Activated CD4-positive, alpha-beta memory T cell treated with anti-CD3 and anti-CD28 coated beads for 36 hours (primary cell): Measurements from ENCODE around the gene PPP2R1A. TPM values are rescaled to one million over a fixed set of nuclear protein-coding genes. Genes with fewer than 3 reads are reported as not detected.

ENCODE experiments used
- CTCF ChIA-PET: fragments of 350-600 bp; sonication (Branson Sonifier 250); formaldehyde crosslinking; loops from one replicate; lab custom pipeline; 2021; ENCODE audit warnings: antibody characterized with exemption, inconsistent platforms; lab: Charles Lee
- POLR2A ChIA-PET: fragments of 350-600 bp; sonication (Branson Sonifier 250); formaldehyde crosslinking; loops from one replicate; lab custom pipeline; 2021; ENCODE audit warnings: antibody characterized with exemption; lab: Charles Lee
- DNase-seq: peaks from one replicate; pipeline ENCODE4 v3.0.0-alpha.2; 2020
- H3K27ac Mint-ChIP-seq: one replicate; pipeline ENCODE4 v1.8.0; 2021; ENCODE audit warnings: mixed read lengths
- H3K27me3 Mint-ChIP-seq: one replicate; pipeline ENCODE4 v1.8.0; 2021; ENCODE audit warnings: mixed read lengths
- H3K36me3 Mint-ChIP-seq: one replicate; pipeline ENCODE4 v1.8.0; 2021; ENCODE audit warnings: mixed read lengths
- H3K4me1 Mint-ChIP-seq: one replicate; pipeline ENCODE4 v1.8.0; 2021; ENCODE audit warnings: low read depth, mixed read lengths
- H3K4me3 Mint-ChIP-seq: one replicate; pipeline ENCODE4 v1.8.0; 2021; ENCODE audit warnings: mild to moderate bottlenecking, mixed read lengths
- H3K9me3 Mint-ChIP-seq: one replicate; pipeline ENCODE4 v1.8.0; 2021; ENCODE audit warnings: mixed read lengths
- intact Hi-C: fragments of 100-400 bp; cut with micrococcal nuclease; formaldehyde crosslinking; loops from one replicate; pipeline ENCODE4 v1.15.1; 2023
- total RNA-seq, 2 experiments: library from RNA; stranded (reverse); gene quantifications; one replicate each; pipeline ENCODE4 v1.2.3, GENCODE V29; 2021

The PPP2R1A gene
- total RNA-seq, 2 experiments from 2014 or later = 224 to 229 TPM

- Mint-ChIP-seq H3K36me3 (peaks cover 58% of the 10 kb centered on the region), H3K27me3 (no peaks in the 10 kb centered on the region), H3K27ac (peak overlapping the region; percentile 96), H3K9me3 (no peaks in the 10 kb centered on the region), H3K4me1 (peaks cover 43% of the 10 kb centered on the region), H3K4me3 (peak overlapping the region; percentile 5)
- ChIA-PET CTCF (interaction anchor here (0.7 to 1.6 kb wide), 5 partner anchors 10 to 88 kb away, joined by 3 to 12 read pairs (median 4); partner anchors contain the start of genes PPP2R1A and ZNF616), POLR2A (interaction anchor here (1.1 to 1.4 kb wide), 3 partner anchors 8 to 178 kb away, joined by 3 to 10 read pairs (median 3); partner anchors contain the start of genes PPP2R1A and ZNF432)
- DNase-seq = peak; percentile 27
- intact Hi-C loops = no loop called here
Observed at GRCh38 chr19:52227196-52227940, 37.5 kb downstream of the PPP2R1A start.

GRCh38 chr19:52227980-52228379, 38.1 kb downstream of the PPP2R1A start:
- DNase-seq = no peak
- Mint-ChIP-seq H3K9me3 (no peaks in the 10 kb centered on the region), H3K27me3 (no peaks in the 10 kb centered on the region), H3K36me3 (peaks cover 52% of the 10 kb centered on the region), H3K27ac (peak overlapping the region; percentile 96), H3K4me1 (peaks cover 43% of the 10 kb centered on the region), H3K4me3 (no peak overlapping the region)
- ChIA-PET CTCF (interaction anchor here (0.7 to 1.6 kb wide), 2 partner anchors 9 to 39 kb away, joined by 4 to 5 read pairs; partner anchors contain the start of gene PPP2R1A), POLR2A (no interaction called here)
- intact Hi-C loops = no loop called here

- POLR2A ChIA-PET = no interaction called here
- Mint-ChIP-seq H3K4me1 (peaks cover 43% of the 10 kb centered on the region), H3K9me3 (no peaks in the 10 kb centered on the region), H3K27me3 (no peaks in the 10 kb centered on the region), H3K4me3 (no peak overlapping the region), H3K27ac (peak overlapping the region; percentile 33), H3K36me3 (peaks cover 37% of the 10 kb centered on the region)
- CTCF ChIA-PET = no interaction called here
- DNase-seq = no peak
- intact Hi-C loops = no loop called here
Observed at GRCh38 chr19:52229524-52229923, 39.7 kb downstream of the PPP2R1A start.

DNA sequence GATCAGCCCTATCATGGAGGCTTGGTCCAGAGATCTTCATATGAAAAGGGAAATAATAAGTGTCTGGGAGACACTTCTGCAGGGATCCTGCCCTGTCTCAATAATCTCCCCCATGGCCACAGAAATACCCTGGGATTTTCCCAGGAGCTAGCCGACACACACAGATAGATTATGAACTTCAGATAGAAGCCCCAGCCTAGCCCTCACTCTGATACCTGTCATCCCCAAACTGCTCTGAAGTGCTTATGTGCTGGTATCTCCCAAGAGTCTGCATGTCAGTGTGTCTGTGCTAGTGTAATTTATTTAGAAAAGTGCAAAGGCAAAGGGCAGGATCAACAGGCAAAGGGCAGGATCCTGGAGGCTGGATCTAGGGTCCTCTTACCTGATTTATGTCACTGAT, 40.8 kb downstream of the PPP2R1A start:
- ChIA-PET CTCF (no interaction called here), POLR2A (no interaction called here)
- no peaks in the 10 kb centered on the region for H3K9me3 Mint-ChIP-seq
- intact Hi-C loops = no loop called here
- no peak overlapping the region for H3K4me3 Mint-ChIP-seq
- no peaks in the 10 kb centered on the region for H3K27me3 Mint-ChIP-seq
- peak overlapping the region; percentile 78 for H3K27ac Mint-ChIP-seq
- no peak for DNase-seq
- H3K36me3 Mint-ChIP-seq = peaks cover 30% of the 10 kb centered on the region
- peaks cover 39% of the 10 kb centered on the region for H3K4me1 Mint-ChIP-seq

DNA sequence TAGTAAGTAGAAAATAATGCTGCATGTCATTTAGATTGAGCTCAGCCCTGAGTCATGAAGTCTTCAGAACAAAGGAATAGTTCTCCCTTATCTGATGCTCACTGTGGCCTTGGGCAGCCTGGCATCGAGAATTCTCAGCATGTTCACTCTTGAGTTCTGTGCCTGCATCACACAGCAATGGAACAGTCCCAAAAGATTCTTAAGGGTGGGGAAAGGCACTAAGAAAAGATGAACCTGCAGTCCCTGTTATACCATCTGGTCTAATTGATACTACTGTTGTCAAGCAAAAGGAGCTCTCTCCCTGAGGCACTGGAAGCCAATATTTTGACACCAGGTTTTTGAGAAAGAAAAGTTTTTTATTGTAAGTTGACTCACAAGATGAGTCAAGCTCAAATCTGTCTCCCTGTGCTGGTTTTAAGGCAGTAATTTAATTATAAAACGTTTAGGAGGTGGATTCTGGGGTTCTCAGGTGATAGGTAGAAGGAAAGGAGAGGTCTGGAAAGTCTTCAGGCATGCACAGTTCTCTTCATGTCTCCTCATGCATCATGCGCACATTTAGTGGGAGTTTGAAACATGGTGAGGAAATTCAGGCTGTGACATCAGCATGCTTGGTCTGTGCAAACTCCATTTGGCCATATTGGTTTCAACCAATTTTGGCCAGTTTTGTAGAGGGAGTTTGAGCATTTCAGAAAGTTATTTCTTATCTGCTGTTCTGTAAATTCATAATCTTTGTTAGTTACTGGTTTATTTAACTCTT, 41.5 kb downstream of the PPP2R1A start:
- POLR2A ChIA-PET = no interaction called here
- Mint-ChIP-seq H3K4me1 (peaks cover 33% of the 10 kb centered on the region), H3K27me3 (no peaks in the 10 kb centered on the region), H3K27ac (peak overlapping the region; percentile 78), H3K4me3 (no peak overlapping the region), H3K36me3 (peaks cover 24% of the 10 kb centered on the region), H3K9me3 (no peaks in the 10 kb centered on the region)
- no peak for DNase-seq
- intact Hi-C loops = no loop called here
- CTCF ChIA-PET = no interaction called here

- H3K4me3 Mint-ChIP-seq = no peak overlapping the region
- ChIA-PET POLR2A (no interaction called here), CTCF (no interaction called here)
- peaks cover 16% of the 10 kb centered on the region for H3K4me1 Mint-ChIP-seq
- intact Hi-C loops = no loop called here
- no peak for DNase-seq
- no peaks in the 10 kb centered on the region for H3K27me3 Mint-ChIP-seq
- no peaks in the 10 kb centered on the region for H3K9me3 Mint-ChIP-seq
- H3K36me3 Mint-ChIP-seq = peaks cover 3% of the 10 kb centered on the region
- H3K27ac Mint-ChIP-seq = no peak overlapping the region
Observed at GRCh38 chr19:52234406-52234805, 44.6 kb downstream of the PPP2R1A start.

DNA sequence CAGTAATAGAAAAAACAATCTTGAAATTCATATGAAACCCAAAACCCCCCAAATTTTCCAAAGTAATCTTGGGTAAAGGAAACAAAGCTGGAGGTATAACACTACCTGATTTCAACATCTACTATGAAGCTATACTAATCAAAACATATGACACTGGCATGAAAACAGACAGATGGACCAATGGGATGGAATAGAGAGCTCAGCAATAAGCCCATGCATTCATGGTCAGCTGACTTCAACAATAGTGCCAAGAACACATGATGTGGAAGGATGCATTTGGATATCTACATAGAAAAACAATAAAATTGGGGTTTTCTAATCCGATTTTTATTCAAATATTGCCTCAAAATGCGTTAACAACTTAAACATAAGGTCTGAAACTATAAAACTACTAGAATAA, 47.3 kb downstream of the PPP2R1A start:
- no peaks in the 10 kb centered on the region for H3K4me1 Mint-ChIP-seq

DNA sequence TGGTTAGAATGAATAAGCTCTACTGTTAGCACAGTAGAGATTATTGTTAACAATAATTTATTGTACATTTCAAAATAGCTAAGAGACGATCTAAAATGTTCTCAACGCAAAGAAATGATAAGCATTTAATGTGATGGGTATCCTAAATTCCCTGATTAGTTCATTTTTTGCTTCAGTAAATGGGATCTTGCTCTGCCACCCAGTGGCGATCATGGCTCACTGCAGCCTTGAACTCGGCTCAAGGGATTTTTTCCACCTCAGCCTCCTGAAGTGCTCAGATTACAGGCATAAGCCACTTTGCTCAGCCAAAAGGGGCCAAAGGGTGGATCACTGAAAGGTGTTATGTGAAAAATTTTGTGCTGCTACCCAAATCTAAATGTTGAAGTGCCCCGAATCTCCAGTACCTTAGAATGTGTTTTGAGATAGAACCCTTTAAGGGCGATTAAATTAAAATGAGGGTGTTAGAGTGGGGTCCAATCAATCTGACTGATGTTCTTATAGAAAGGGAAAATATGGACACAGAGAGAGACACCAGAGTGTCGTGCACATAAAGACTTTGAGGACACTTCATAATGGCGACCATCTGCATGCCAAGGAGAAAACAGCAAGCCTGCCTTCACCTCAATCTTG, 48.0 kb downstream of the PPP2R1A start:
- H3K27me3 Mint-ChIP-seq = no peaks in the 10 kb centered on the region
- peak overlapping the region; percentile 5 for H3K4me3 Mint-ChIP-seq
- no peaks in the 10 kb centered on the region for H3K4me1 Mint-ChIP-seq
- CTCF ChIA-PET = interaction anchor here (0.6 to 1.7 kb wide), 23 partner anchors 9 to 1250 kb away, joined by 3 to 21 read pairs (median 4); partner anchors contain the start of genes PPP2R1A and ZNF616
- no peaks in the 10 kb centered on the region for H3K9me3 Mint-ChIP-seq
- no peaks in the 10 kb centered on the region for H3K36me3 Mint-ChIP-seq
- peak; percentile 74 for DNase-seq
- POLR2A ChIA-PET = no interaction called here
- no peak overlapping the region for H3K27ac Mint-ChIP-seq
- intact Hi-C loops = loop anchor here (1.0 kb wide), 1 partner anchor 99 kb away; the partner anchor contains the start of gene ZNF616

More for the DNA sequence above, 47.3 kb downstream of the PPP2R1A start:
- H3K27me3 Mint-ChIP-seq = no peaks in the 10 kb centered on the region
- no peaks in the 10 kb centered on the region for H3K36me3 Mint-ChIP-seq
- intact Hi-C loops = loop anchor here (1.0 kb wide), 1 partner anchor 98 kb away; the partner anchor contains the start of gene ZNF616
- no peak overlapping the region for H3K4me3 Mint-ChIP-seq
- H3K9me3 Mint-ChIP-seq = no peaks in the 10 kb centered on the region
- no peak for DNase-seq
- H3K27ac Mint-ChIP-seq = no peak overlapping the region
- ChIA-PET POLR2A (no interaction called here), CTCF (interaction anchor here (0.6 to 1.7 kb wide), 24 partner anchors 9 to 1251 kb away, joined by 3 to 21 read pairs (median 4); partner anchors contain the start of genes PPP2R1A and ZNF616)

DNA sequence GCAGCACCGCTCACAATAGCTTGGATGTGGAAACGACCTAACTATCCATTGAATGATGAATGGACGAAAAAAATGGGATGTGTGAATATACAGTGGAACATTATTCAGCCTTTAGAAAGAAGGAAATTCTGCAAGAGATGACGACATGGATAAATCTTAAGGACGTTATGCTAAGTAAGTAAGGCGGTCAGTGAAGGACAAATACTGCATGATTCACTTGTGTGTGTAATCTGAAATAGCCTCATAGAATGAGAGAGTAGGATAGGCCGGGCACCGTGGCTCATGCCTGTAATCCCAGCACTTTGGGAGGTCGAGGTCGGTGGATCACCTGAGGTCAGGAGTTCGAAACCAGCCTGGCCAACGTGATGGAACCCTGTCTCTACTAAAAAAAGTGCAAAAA, 54.2 kb downstream of the PPP2R1A start:
- intact Hi-C loops = no loop called here
- H3K4me3 Mint-ChIP-seq = no peak overlapping the region
- DNase-seq = no peak
- CTCF ChIA-PET = no interaction called here
- no peaks in the 10 kb centered on the region for H3K4me1 Mint-ChIP-seq
- H3K9me3 Mint-ChIP-seq = no peaks in the 10 kb centered on the region
- no peaks in the 10 kb centered on the region for H3K27me3 Mint-ChIP-seq
- no peaks in the 10 kb centered on the region for H3K36me3 Mint-ChIP-seq
- no peak overlapping the region for H3K27ac Mint-ChIP-seq
- POLR2A ChIA-PET = no interaction called here

GRCh38 chr19:52248241-52248640, 58.4 kb downstream of the PPP2R1A start:
- H3K27ac Mint-ChIP-seq = no peak overlapping the region
- ChIA-PET POLR2A (no interaction called here), CTCF (interaction anchor here (0.6 to 1.9 kb wide), 4 partner anchors 11 to 27 kb away, joined by 3 to 8 read pairs (median 4); no protein-coding TSS in a partner anchor)
- no peaks in the 10 kb centered on the region for H3K9me3 Mint-ChIP-seq
- intact Hi-C loops = loop anchor here (5.0 kb wide), 1 partner anchor 499 kb away; no protein-coding TSS in a partner anchor
- H3K27me3 Mint-ChIP-seq = no peaks in the 10 kb centered on the region
- H3K36me3 Mint-ChIP-seq = no peaks in the 10 kb centered on the region
- peak; percentile 75 for DNase-seq
- no peak overlapping the region for H3K4me3 Mint-ChIP-seq
- no peaks in the 10 kb centered on the region for H3K4me1 Mint-ChIP-seq

DNA sequence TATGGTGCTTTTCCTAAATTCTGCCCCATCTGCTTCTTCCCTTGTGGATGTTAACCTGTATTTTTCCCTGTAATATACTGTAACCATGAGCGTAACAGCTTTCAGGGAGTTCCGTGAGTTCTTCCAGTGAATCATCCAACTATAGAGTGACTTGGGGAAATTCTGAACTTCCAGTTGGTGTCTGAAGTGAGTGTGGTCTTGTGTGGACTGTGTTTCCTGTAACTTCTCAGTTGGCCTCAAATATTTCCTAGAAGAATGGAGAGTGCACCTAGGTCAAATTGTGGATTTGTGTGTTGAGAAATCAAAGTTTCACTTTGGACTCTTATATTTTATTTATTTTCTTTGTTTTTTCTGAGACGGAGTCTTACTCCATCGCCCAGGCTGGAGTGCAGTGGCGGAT, 68.6 kb downstream of the PPP2R1A start:
- DNase-seq = no peak
- POLR2A ChIA-PET = no interaction called here
- Mint-ChIP-seq H3K4me1 (no peaks in the 10 kb centered on the region), H3K4me3 (no peak overlapping the region), H3K27ac (no peak overlapping the region), H3K36me3 (no peaks in the 10 kb centered on the region), H3K9me3 (no peaks in the 10 kb centered on the region), H3K27me3 (no peaks in the 10 kb centered on the region)
- CTCF ChIA-PET = no interaction called here
- intact Hi-C loops = no loop called here
